Left lobe of liver (tissue), 2 donors: ENCODE measurements around the gene PFN2. TPM values are rescaled to one million over a fixed set of nuclear protein-coding genes. Genes with fewer than 3 reads are reported as not detected.
A peak's percentile ranks its signal among the peaks of the same experiment; 100 is the strongest.
"Not testable (repeated sequence)": the region's sequence is repeated elsewhere in the genome, so short reads cannot be mapped to it uniquely, and the experiment has no call there.

Experiments used
- ATAC-seq: fragments of 200-7000 bp; cut with Tn5 transposase; one replicate; pipeline ENCODE4 v1.9.1; 2020; ENCODE audit warnings: mild to moderate bottlenecking, moderate library complexity
- DNase-seq: peaks from one replicate; pipeline ENCODE4 v3.0.0-alpha.2; 2020; ENCODE audit warnings: low spot score
- total RNA-seq: library from RNA; stranded (reverse); gene quantifications from one replicate; pipeline ENCODE4 v1.2.1, GENCODE V29; 2021
- donor health status: DM: no; HTN: no; CAD: no; lungs with moderate emphysema.
- donor health status: DM: no; HTN: yes; CAD: no.

PFN2 gene
- total RNA-seq, 1 donor from 2014 or later, result 7.5 TPM

- ATAC-seq, result no peak
- DNase-seq, result no peak
These were observed 1.4 kb downstream of the PFN2 start for GRCh38 chr3:149969110-149969939.

- DNase-seq (no peak), ATAC-seq (no peak)
These were observed 2.5 kb downstream of the PFN2 start for GRCh38 chr3:149968216-149968615.

- no peak for ATAC-seq
- no peak for DNase-seq
These were observed 3.5 kb downstream of the PFN2 start for GRCh38 chr3:149967086-149967685.

GRCh38 chr3:149965278-149965677 is 5.4 kb downstream of the PFN2 start:
- DNase-seq (no peak), ATAC-seq (no peak)

GRCh38 chr3:149964291-149964690 is 6.4 kb downstream of the PFN2 start:
- DNase-seq, result no peak
- ATAC-seq, result no peak

DNA sequence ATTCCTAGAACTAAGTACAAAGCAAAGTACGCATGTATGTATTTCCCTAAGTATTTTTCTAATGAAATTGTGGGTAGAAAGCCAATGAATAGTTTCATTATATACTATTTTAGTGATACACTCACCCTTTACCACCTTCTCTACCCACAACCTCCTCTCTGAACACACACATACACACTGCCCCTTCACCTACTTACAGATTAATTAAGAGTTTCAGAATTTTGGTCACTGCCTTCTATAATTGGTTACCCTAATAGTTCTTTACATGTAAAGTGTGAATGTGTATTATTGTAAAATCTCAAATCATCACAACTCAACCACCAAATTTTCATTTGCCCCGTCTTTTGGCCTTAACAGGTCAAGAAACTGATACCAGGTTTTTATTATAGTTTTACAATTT is 7.2 kb downstream of the PFN2 start:
- no peak for DNase-seq
- no peak for ATAC-seq

GRCh38 chr3:149959443-149959842 is 11.3 kb downstream of the PFN2 start:
- no peak for ATAC-seq

DNA sequence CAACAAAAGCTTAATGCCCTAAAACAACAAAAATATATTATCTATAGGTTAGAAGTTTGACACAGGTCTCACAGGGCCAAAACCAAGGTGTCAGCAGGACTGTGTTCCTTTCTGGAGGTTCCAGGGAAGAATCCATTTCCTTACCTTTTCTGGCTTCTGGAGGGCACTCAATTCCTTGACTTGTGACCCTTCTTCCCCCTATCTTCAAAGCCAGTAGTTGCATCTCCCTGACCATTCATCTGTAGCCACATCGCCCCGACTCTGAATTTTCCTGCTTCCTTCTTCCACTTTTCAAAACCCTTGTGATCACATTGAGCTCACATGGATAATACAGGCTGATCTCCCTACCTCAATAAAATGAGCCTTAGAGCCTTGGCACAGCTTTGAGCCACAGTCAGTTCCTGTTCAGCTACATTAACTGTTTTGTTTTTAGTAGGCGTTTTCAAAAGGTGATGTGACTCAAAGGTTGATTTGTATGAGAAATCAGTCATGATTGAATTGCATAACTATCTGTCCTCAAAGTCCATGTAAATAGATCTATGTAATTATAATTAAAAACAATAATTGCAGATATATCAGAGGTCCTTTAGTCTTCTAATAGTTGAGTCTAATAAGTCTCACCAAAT is 12.4 kb downstream of the PFN2 start:
- ATAC-seq, result peak; percentile 70
- DNase-seq, result no peak

More at GRCh38 chr3:149959443-149959842, 11.3 kb downstream of the PFN2 start:
- DNase-seq, result no peak

- peak; percentile 80 for ATAC-seq
- no peak for DNase-seq
These were observed 13.2 kb downstream of the PFN2 start for GRCh38 chr3:149957361-149958125.

GRCh38 chr3:149955449-149955848 is 15.2 kb downstream of the PFN2 start:
- ATAC-seq (no peak), DNase-seq (no peak)

GRCh38 chr3:149954812-149955211 is 15.9 kb downstream of the PFN2 start:
- no peak for ATAC-seq

GRCh38 chr3:149949181-149949580 is 21.5 kb downstream of the PFN2 start:
- no peak for ATAC-seq

More at GRCh38 chr3:149954812-149955211, 15.9 kb downstream of the PFN2 start:
- no peak for DNase-seq

DNA sequence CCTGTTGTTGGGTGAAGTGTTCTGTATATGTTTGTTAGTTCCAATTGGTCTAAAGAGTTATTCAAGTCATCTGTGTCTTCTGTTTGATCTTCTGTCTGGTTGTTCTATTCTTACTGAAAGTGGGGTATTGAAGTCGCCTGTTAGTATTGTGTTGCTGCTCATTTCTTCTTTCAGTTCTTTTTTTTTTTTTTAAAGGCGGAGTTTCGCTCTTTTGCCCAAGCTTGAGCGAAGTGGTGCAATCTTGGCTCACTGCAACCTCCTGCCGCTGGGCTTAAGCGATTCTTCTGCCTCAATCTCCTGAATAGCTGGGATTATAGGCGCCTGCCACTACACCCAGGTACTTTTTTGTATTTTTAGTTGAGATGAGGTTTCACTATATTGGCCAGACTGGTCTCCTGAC is 23.5 kb downstream of the PFN2 start:
- no peak for ATAC-seq
- no peak for DNase-seq

More at GRCh38 chr3:149949181-149949580, 21.5 kb downstream of the PFN2 start:
- no peak for DNase-seq

DNA sequence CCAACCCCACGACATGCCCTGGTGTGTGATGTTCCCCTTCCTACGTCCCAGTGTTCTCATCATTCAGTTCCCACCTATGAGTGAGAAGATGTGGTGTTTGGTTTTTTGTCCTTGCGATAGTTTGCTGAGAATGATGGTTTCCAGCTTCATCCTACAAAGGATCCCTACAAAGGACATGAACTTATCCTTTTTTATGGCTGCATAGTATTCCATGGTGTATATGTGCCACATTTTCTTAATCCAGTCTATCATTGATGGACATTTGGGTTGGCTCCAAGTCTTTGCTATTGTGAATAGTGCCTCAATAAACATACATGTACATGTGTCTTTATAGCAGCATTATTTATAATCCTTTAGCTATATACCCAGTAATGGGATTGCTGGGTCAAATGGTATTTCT is 26.7 kb downstream of the PFN2 start:
- DNase-seq, ATAC-seq: not testable (repeated sequence)

DNA sequence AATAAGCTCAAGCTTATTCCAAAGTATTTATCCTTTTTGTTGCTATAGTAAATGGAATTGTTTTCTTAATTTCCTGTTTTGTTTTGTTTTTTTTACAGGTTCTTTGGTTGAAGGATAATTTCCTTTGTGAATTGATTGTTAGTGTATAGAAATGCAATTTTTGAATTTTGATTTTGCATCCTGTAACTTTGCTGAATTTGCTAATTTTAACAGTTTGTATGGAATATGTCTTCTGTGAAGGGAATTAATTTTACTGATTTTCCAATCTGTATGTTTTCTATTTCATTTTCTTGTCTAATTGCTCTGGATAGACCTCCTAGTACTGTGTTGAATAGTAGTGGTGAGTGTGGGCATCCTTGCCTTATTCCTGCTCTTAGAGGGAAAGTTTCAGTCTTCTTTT is 28.3 kb downstream of the PFN2 start:
- ATAC-seq, result no peak
- DNase-seq, result no peak

DNA sequence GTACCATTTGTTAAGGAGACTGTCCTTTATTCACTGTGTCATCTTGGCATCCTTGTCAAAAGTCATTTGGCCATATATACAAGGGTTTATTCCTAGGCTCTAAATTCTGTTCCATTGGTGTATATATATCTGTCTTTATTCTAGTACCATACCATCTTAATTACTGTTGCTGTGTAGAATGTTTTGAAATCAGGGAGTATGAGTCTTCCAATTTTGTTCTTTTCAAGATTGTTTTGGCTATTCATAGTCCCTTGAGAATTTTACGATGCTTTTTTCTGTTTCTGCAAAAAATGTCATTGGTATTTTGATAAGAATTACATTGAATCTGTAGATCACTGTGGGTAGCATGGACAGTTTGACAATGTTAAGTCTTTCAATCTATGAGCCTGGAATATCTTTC is 28.7 kb downstream of the PFN2 start:
- no peak for ATAC-seq
- no peak for DNase-seq

GRCh38 chr3:149941186-149941585 is 29.5 kb downstream of the PFN2 start:
- DNase-seq (no peak), ATAC-seq (no peak)

GRCh38 chr3:149938392-149939055 is 32.2 kb downstream of the PFN2 start:
- DNase-seq, ATAC-seq: not testable (repeated sequence)

- ATAC-seq, result peak; percentile 90
- DNase-seq, result peak; percentile 57
These were observed 33.9 kb downstream of the PFN2 start for GRCh38 chr3:149936812-149937230.

DNA sequence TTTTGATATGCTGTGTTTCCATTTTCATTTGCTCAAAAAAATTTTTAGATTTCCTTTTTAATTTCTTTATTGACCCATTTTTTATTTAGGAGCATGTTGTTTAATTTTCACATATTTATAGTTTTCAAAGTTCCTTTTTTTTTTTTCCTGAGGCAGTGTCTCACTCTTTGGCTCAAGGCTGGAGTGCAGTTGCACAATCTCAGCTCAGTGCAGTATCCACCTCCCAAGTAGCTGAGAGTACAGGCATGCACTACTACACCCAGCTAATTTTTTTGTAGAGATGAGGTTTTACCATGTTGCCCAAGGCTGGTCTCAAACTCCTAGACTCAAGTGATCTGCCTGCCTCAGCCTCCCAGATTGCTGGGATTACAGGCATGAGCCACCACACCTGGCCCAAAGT is 36.2 kb downstream of the PFN2 start:
- DNase-seq (no peak), ATAC-seq (peak; percentile 81)

DNA sequence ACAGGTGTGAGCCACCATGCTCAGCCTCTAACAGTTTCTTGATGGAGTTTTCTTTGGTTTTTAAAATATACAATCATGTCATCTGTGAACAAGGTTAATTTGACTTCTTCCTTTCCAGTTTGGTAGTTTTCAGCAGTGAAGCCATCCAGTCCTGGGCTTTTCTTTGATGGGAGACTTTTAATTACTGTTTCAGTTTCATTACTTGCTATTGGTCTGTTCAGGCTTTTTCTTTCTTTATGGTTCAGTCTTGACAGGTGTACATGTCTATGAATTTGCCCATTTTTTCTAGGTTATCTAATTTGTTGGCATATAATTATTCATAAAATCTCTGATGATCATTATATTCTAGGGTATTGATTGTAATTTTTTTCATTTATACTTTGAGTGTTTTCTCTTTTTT is 36.8 kb downstream of the PFN2 start:
- no peak for ATAC-seq
- DNase-seq, result no peak
